GM19438 (cell line): ENCODE data around the gene BTBD7.
"Not testable (repeated sequence)": the region's sequence is repeated elsewhere in the genome, so short reads cannot be mapped to it uniquely, and the experiment has no call there.

Experiments
- ATAC-seq: cut with Tn5 transposase; IDR thresholded peaks from one replicate; pipeline ENCODE4 v1.9.1; 2021; ENCODE audit warnings: low read depth; ENCODE audit not compliant: unreplicated experiment

Gene BTBD7, protein sequence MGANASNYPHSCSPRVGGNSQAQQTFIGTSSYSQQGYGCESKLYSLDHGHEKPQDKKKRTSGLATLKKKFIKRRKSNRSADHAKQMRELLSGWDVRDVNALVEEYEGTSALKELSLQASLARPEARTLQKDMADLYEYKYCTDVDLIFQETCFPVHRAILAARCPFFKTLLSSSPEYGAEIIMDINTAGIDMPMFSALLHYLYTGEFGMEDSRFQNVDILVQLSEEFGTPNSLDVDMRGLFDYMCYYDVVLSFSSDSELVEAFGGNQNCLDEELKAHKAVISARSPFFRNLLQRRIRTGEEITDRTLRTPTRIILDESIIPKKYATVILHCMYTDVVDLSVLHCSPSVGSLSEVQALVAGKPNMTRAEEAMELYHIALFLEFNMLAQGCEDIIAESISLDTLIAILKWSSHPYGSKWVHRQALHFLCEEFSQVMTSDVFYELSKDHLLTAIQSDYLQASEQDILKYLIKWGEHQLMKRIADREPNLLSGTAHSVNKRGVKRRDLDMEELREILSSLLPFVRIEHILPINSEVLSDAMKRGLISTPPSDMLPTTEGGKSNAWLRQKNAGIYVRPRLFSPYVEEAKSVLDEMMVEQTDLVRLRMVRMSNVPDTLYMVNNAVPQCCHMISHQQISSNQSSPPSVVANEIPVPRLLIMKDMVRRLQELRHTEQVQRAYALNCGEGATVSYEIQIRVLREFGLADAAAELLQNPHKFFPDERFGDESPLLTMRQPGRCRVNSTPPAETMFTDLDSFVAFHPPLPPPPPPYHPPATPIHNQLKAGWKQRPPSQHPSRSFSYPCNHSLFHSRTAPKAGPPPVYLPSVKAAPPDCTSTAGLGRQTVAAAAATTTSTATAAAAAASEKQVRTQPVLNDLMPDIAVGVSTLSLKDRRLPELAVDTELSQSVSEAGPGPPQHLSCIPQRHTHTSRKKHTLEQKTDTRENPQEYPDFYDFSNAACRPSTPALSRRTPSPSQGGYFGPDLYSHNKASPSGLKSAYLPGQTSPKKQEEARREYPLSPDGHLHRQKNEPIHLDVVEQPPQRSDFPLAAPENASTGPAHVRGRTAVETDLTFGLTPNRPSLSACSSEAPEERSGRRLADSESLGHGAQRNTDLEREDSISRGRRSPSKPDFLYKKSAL

DNA sequence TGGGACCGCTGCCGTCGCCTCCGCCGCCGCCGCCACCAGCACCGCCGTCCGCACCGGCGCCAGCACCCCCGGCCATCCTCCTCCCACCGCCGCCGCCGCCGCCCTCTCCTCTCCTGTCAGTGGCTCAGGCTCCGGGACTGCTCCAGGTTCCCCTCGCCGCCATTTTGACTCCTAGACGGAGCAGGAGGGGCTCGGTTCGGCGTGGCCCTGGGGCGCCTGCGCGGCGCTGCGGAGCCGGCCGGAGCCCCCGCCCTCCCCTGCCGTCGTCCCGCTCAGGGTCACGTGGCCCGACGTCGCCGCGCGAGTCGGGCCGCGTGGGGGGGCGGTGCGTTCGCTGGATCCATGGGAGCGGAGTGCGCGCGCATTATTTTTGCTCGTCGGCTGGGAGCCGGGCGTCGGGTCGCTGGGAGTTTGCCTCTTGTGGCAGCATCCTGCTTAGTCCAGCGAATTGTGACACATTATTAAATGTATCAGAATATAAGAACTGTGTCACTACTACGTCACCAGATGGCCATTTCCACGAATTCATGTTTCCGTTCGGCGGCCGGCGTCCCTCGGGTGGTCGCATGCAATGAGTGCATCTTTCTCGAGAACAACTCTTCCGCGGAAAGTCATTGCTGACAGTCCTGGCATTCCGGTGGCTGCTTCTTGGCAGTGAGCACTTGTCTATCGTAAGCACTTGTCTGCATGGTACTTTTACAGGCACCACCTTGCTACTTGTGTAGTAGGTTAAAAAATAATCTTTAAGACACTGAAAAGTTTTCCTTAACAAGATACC lies at the start of gene BTBD7:
BTBD7 (minus strand) TSS at position 184 of the 778 bp plus-strand sequence. CDS start 36,985 bp downstream, outside the sequence.
- peak; percentile 85 for ATAC-seq

GRCh38 chr14:93381644-93382043 lies 48.8 kb upstream of the BTBD7 start:
- ATAC-seq, result no peak

- no peak for ATAC-seq
These were observed 47.0 kb upstream of the BTBD7 start for GRCh38 chr14:93379831-93380230.

GRCh38 chr14:93375673-93376156 lies 42.9 kb upstream of the BTBD7 start:
- ATAC-seq, result peak; percentile 90

- peak; percentile 93 for ATAC-seq
These were observed 37.0 kb upstream of the BTBD7 start for GRCh38 chr14:93369713-93370266.

- no peak for ATAC-seq
These were observed 36.3 kb upstream of the BTBD7 start for GRCh38 chr14:93368996-93369712.

GRCh38 chr14:93354873-93355272 lies 22.0 kb upstream of the BTBD7 start:
- ATAC-seq, result not testable (repeated sequence)

- ATAC-seq, result no peak
These were observed 15.5 kb upstream of the BTBD7 start for GRCh38 chr14:93348292-93348691.

- ATAC-seq, result no peak
These were observed 15.0 kb upstream of the BTBD7 start for GRCh38 chr14:93347850-93348249.

DNA sequence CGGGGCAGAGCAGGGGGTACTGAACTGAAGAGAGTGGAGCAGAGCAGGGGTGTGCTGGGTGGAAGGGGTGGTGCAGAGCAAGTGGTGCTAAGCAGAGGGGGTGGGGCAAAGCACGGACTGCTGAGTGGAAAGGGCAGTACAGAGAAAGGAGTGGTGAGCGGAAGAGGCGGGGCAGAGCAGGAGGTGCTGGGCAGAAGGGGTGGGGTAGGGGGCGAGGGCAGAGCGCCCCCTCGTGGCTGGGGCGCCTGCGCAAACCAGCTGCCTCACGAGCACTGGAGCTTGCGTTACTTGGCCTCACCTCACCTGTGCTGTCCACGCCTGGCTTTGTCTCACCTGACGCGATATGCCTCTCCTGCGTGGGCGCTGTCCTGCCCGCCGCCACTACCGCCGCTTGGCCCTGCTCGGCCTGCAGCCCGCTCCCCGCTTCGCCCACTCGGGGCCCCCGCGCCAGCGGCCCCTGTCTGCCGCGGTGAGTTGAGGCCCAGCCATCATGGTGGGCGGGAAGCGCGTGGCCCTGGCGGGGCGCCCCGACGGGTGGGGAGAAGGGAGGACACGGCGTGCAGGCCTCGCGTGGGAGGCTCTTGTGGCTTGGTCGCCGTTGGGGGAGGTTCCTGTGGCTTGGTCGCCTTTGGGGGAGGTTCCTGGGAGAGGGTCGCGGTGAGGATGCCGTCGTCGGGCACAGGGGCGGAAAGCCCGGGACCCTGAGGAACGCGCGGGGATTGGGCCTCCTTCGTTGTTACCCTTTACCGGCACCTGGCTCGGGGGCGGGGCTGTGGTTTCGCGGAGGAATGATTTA lies 14.3 kb upstream of the BTBD7 start, which contains the start of gene COX8C:
COX8C (plus strand) TSS at position 257 of the 796 bp plus-strand sequence; CDS start at position 344, 87 bp downstream.
- no peak for ATAC-seq

GRCh38 chr14:93343797-93344196 lies 11.0 kb upstream of the BTBD7 start:
- no peak for ATAC-seq

DNA sequence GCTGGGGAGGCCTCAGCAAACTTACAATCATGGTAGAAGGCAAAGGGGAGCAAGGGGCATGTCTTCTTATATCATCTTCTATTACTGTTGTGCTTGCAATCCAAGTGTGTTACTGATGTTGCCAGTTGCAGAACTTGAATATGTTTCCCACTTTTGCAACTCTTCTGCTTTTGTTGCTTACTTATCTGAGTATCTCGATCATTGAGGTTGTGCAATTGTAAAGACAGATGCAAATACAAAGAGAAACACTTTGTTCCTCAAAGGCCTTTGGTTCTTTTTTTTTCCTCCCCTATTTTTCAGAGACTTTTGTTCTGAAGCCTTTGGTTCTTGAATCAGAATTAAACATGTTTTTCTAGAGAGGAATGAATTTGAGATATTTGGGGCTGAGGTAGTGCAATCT lies 10.4 kb upstream of the BTBD7 start:
- no peak for ATAC-seq

- no peak for ATAC-seq
These were observed 5.0 kb upstream of the BTBD7 start for GRCh38 chr14:93337884-93338283.

DNA sequence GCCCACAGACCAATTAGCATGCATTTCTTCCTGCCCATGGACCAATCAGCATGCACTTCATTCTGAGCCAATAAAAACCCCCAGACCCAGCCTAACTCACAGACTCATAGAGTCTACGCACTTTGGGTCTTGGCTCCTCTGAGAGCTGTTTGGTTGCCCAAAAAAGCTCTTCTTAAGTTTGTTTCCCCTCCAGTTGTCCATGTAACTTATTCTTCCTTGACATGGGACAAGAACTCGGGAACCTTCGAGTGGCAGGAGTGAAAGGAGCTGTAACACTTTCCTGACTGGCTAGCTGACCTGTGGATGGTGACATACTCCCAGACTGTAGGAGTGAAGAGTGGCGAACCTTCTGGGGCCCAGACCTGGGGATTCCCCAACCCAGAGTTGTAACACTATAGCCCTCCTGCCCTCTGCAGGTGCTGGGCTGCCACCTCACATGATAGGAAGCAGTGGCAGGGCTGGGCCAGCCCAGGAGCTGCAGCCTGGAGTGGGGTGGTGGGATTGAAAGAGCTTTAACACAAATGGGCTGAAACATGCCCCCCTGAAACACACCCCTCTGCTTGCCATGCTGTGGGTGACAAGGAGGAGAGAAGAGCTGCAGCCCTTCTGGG lies 4.4 kb upstream of the BTBD7 start:
- ATAC-seq, result no peak

DNA sequence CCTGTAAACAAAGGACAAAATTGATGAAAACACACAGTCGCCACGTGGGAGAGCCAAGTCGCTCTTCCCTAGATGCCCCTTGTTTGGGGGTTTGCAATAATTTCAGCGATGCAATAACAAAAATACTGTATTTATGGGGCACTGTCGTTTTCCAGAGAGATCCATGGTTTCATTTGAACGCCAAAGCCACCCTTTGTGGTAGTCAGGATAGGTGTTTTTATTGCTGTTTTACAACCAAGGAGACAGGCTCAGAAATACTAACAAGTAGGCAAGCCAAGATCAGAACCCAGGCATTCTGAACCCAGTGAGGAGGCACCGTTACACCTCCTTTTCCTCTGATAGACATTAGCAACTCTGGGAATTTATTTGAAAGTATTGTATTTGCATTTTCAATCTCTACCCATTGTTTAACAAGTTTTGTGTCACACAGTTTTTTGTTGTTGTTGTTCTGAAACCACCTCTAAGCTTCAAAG lies 831 bp upstream of the BTBD7 start:
- no peak for ATAC-seq

DNA sequence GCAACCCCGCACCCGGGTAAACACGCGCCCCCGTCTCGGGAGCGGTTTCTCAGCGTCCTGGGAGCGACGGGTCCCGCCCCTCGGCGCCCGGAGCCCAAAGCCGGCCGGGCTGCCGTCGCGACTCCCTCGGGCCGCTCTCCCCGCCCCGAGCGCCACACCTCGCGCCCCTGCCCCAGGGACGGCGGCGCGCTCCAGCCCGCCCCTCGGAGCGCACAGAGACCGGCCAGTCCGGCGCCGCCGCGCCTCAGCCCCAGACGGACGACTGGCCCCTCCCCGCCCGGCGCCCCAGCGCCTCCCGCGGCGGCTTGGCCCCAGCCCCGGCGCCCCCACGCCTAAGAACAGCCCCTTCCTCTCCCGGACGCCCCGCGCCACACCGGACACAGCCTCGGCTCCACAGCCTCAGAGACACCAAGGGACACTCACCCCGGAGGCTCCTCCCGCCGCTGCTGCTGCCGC lies 411 bp downstream of the BTBD7 start:
- ATAC-seq, result peak; percentile 64

DNA sequence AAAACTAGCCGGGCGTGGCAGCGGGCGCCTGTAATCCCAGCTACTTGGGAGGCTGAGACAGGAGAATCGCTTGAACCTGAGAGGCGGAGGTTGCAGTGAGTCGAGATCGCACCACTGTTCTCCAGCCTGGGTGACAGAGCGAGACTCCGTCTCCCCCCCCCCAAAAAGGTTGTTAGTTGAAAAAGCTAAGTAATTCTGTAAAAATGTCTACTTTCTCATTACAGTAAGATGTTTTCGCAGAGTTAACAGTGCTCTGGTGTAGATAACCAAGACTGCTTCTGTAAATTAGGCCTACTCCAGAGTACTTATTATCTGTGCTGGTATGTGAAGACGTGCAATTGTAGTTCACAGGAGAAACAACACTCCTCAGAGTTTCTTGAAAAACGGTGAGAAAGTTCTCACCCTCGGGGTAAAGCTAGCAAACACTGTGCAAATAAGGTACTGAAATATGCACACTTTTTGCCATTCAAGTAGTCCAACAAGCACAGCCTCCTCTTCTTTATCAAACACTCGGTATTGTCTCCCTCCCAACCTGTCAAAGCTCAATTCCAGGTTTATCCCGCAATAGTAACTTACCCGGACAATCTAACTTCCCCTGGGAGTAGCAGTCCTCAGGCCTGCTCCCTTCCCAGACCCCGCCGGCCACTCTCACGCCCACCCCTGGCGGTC lies 974 bp downstream of the BTBD7 start:
- no peak for ATAC-seq
